NT2/D1 (cell line): Measurements from ENCODE around the gene RGS7.

Source experiments
- YY1 ChIP-seq: IDR thresholded peaks from 2 replicates; pipeline ENCODE4 v1.6.1; 2011; ENCODE audit not compliant: insufficient read length, insufficient read depth
- ZNF274 ChIP-seq: IDR thresholded peaks from 2 replicates; pipeline ENCODE4 v1.6.1; 2011; ENCODE audit warnings: mild to moderate bottlenecking, low read depth, low read length

GRCh38 chr1:241077386-241078147, 279.4 kb downstream of the RGS7 start:
- TF ChIP-seq YY1 (no peak), ZNF274 (no peak)
